Spleen (tissue), 11 donors: ENCODE data around the gene LSM14A. TPM values are rescaled to one million over a fixed set of nuclear protein-coding genes. Genes with fewer than 3 reads are reported as not detected.

Source experiments
- DNase-seq: peaks from one replicate; pipeline ENCODE4 v3.0.0-alpha.2; 2020
- H3K27ac ChIP-seq, 8 donors: fragments of 200-600 bp; sonication (generic) in 7 of 8; 1 replicate in 4 of 8; 2 replicates in 4 of 8; pipeline versions ENCODE4 v1.5.0 to v1.8.0; 2016 to 2021; ENCODE audit warnings: inconsistent platforms in 4 of 8, mild to moderate bottlenecking in 4 of 8, moderate library complexity in 1 of 8
- H3K27me3 ChIP-seq, 7 donors: fragments of 200-600 bp; sonication (generic) in 6 of 7; replicated peaks in 1 of 7; 1 replicate in 4 of 7; 2 replicates in 3 of 7; pipeline versions ENCODE4 v1.5.0 to v1.8.0; 2016 to 2021; ENCODE audit warnings: inconsistent platforms in 3 of 7, mild to moderate bottlenecking in 1 of 7
- H3K36me3 ChIP-seq, 6 donors: fragments of 200-600 bp; sonication (generic) in 5 of 6; 1 replicate in 4 of 6; 2 replicates in 2 of 6; pipeline versions ENCODE4 v1.5.0 to v1.8.0; 2016 to 2021; ENCODE audit warnings: inconsistent platforms in 2 of 6
- H3K4me1 ChIP-seq, 6 donors: fragments of 200-600 bp; sonication (generic) in 5 of 6; 1 replicate in 3 of 6; 2 replicates in 3 of 6; pipeline versions ENCODE4 v1.5.0 to v1.8.0; 2016 to 2021; ENCODE audit warnings: inconsistent platforms in 3 of 6
- H3K4me3 ChIP-seq, 8 donors: fragments of 200-600 bp; sonication (generic) in 7 of 8; 1 replicate in 4 of 8; 2 replicates in 4 of 8; pipeline versions ENCODE4 v1.5.0 to v1.8.0; 2016 to 2021; ENCODE audit warnings: inconsistent platforms in 4 of 8, mild to moderate bottlenecking in 4 of 8, moderate library complexity in 2 of 8
- H3K9me3 ChIP-seq, 8 donors: fragments of 200-600 bp; sonication (generic) in 7 of 8; 1 replicate in 4 of 8; 2 replicates in 4 of 8; pipeline versions ENCODE4 v1.5.0 to v1.8.0; 2016 to 2021; ENCODE audit warnings: inconsistent platforms in 4 of 8
- POLR2A ChIP-seq, 3 donors: fragments of 450-650 bp; IDR thresholded peaks; one replicate each; pipeline ENCODE4 v1.5.1; 2017; ENCODE audit warnings: antibody characterized with exemption in 3 of 3, mild to moderate bottlenecking in 1 of 3
- POLR2AphosphoS5 ChIP-seq, 3 donors: sonication (generic); formaldehyde crosslinking; IDR thresholded peaks; one replicate each; pipeline ENCODE4 v1.5.1; 2017; ENCODE audit warnings: antibody characterized with exemption in 3 of 3
- WGBS, 5 donors: extraction: QIAGEN DNeasy Blood & Tissue Kit in 3 of 5; methylation state at CpG; one replicate each; pipeline versions ENCODE4 v1.1.5 to v1.1.7; 2013 to 2018; 5-methylcytosine and 5-hydroxymethylcytosine counted together
- intact Hi-C: fragments of 100-400 bp; cut with DNase I; formaldehyde crosslinking; loops from one replicate; pipeline ENCODE4 v1.15.0; 2023; ENCODE audit warnings: low total_unique reads
- polyA plus RNA-seq, 3 donors: library from polyadenylated mRNA; stranded (reverse); fragments of 200-250 nt; gene quantifications; one replicate each; pipeline ENCODE4 v1.2.1, GENCODE V29; 2013
- total RNA-seq, 7 donors: library from RNA; depleted of rRNA in 3 of 7; stranded (reverse); fragments of >200 nt in 3 of 7; fragmentation: NEBNext Ultra II Directional in 4 of 7; extraction: Animal tissue kit (Norgen Biotek cat#: 25700) in 4 of 7; gene quantifications; one replicate each; pipeline versions ENCODE4 v1.1.0 to v1.2.1, GENCODE V29; 2016 to 2021
- TF ChIP-seq, protein P1 (sequence below), 11 experiments: fragments of 200-600 bp in 7 of 11; fragments of 450-650 bp in 4 of 11; sonication (generic) in 4 of 11; IDR thresholded peaks in 8 of 11; conservative IDR thresholded peaks in 3 of 11; 1 replicate in 7 of 11; 2 replicates in 4 of 11; pipeline versions ENCODE4 v1.4.0 to v1.8.0; 2016 to 2021; ENCODE audit warnings: antibody characterized with exemption in 11 of 11, inconsistent platforms in 4 of 11, mild to moderate bottlenecking in 1 of 11
- donor health status: healthy with polysubstance abuse.
- donor health status: DM: no; HTN: no; CAD: no; lungs with moderate emphysema.
- donor health status: DM: no; HTN: no; CAD: no.
- donor health status: Bipolar disorder and iron deficiency.
- donor health status: healthy.
- donor health status: DM: no; HTN: no; CAD: no.
- donor health status: DM: yes; HTN: yes; CAD: no.

The LSM14A gene
- total and polyA plus RNA-seq, 10 donors, result 46.8 to 187 (median 122) TPM

DNA sequence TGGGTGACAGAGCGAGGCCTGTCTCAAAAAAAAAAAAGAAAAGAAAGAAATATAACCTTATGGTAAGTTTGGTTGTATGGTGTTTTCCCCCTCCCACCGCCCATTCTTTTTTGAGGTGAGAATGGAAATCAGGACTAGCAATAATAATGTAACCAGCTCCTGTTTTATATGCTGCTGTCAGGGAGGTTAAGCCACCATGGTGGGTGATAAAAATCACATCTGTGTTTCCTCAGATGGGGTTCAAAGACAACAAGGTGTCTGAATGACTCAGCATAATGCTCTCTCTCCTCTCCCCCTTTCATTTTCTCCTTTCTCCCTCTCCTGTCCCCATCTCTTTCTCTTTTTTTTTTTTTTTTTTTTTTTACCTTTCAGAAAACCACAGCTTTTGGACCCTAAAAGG, 53.7 kb downstream of the LSM14A start:
- Histone ChIP-seq H3K4me3 (no peak overlapping the region), H3K27ac (peak overlapping the region in 2 of 8 donors; percentile 16 to 35), H3K4me1 (peaks cover 0 to 19% (median 3%) of the 10 kb centered on the region in 6 donors), H3K9me3 (no peaks in the 10 kb centered on the region), H3K36me3 (peaks cover 9 to 100% (median 85%) of the 10 kb centered on the region in 6 donors), H3K27me3 (no peaks in the 10 kb centered on the region)
- intact Hi-C loops, result no loop called here
- 77 to 93% (median 86%) methylated on average over 2 of the region's 2 CpGs for WGBS, 5 donors
- DNase-seq, result no peak
- TF ChIP-seq POLR2A (IDR thresholded peaks at IDR 0.05), result no peak
- TF ChIP-seq, protein P1, sequence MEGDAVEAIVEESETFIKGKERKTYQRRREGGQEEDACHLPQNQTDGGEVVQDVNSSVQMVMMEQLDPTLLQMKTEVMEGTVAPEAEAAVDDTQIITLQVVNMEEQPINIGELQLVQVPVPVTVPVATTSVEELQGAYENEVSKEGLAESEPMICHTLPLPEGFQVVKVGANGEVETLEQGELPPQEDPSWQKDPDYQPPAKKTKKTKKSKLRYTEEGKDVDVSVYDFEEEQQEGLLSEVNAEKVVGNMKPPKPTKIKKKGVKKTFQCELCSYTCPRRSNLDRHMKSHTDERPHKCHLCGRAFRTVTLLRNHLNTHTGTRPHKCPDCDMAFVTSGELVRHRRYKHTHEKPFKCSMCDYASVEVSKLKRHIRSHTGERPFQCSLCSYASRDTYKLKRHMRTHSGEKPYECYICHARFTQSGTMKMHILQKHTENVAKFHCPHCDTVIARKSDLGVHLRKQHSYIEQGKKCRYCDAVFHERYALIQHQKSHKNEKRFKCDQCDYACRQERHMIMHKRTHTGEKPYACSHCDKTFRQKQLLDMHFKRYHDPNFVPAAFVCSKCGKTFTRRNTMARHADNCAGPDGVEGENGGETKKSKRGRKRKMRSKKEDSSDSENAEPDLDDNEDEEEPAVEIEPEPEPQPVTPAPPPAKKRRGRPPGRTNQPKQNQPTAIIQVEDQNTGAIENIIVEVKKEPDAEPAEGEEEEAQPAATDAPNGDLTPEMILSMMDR (IDR thresholded peaks at IDR 0.05 in 8 of 11, conservative IDR thresholded peaks at IDR 0.05 in 3 of 11), result no peak
- no peak for TF ChIP-seq POLR2AphosphoS5 (IDR thresholded peaks at IDR 0.05)

DNA sequence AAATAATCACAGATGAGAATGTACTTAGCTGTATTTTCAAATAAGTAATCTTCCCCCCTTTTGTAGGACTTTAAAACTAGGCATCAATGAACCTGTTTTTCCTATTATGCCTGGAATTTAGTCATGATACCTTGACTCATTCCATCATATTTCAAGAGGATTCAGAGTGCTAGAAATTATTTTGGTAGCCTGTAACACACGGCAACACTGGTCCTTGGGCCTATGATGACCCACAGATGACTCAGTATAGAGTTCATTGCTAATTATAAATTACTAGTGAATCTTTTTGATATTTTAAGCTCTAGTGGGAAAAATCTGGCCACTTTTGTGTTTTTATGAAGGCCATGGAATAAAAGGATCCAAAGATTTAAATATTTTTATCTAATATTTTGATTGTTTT, 56.0 kb downstream of the LSM14A start:
- WGBS, 5 donors, result 84 to 100% (median 89%) methylated on average over 1 of the region's 1 CpG
- Histone ChIP-seq H3K36me3 (peaks cover 0 to 84% (median 63%) of the 10 kb centered on the region in 6 donors), H3K4me3 (no peak overlapping the region), H3K27ac (no peak overlapping the region), H3K4me1 (peaks cover 0 to 31% (median 5%) of the 10 kb centered on the region in 6 donors), H3K9me3 (no peaks in the 10 kb centered on the region), H3K27me3 (no peaks in the 10 kb centered on the region)
- intact Hi-C loops, result no loop called here
- DNase-seq, result no peak
- TF ChIP-seq, protein P1 (IDR thresholded peaks at IDR 0.05 in 8 of 11, conservative IDR thresholded peaks at IDR 0.05 in 3 of 11), result no peak
- TF ChIP-seq POLR2A (IDR thresholded peaks at IDR 0.05) (no peak), POLR2AphosphoS5 (IDR thresholded peaks at IDR 0.05) (no peak)

- no peak overlapping the region for H3K27ac ChIP-seq
- no peaks in the 10 kb centered on the region for H3K27me3 ChIP-seq
- DNase-seq, result no peak
- peaks cover 0 to 32% (median 5%) of the 10 kb centered on the region in 6 donors for H3K4me1 ChIP-seq
- no peak overlapping the region for H3K4me3 ChIP-seq
- no peaks in the 10 kb centered on the region for H3K9me3 ChIP-seq
- WGBS, 5 donors, result 95 to 99% (median 97%) methylated on average over 3 of the region's 3 CpGs
- intact Hi-C loops, result no loop called here
- H3K36me3 ChIP-seq, result peaks cover 0 to 80% (median 59%) of the 10 kb centered on the region in 6 donors
- TF ChIP-seq POLR2A (IDR thresholded peaks at IDR 0.05) (no peak), POLR2AphosphoS5 (IDR thresholded peaks at IDR 0.05) (no peak)
- TF ChIP-seq, protein P1 (IDR thresholded peaks at IDR 0.05 in 8 of 11, conservative IDR thresholded peaks at IDR 0.05 in 3 of 11), result no peak
Measured at GRCh38 chr19:34228762-34229161, 56.5 kb downstream of the LSM14A start.

- Histone ChIP-seq H3K27me3 (no peaks in the 10 kb centered on the region), H3K9me3 (no peaks in the 10 kb centered on the region), H3K36me3 (peaks cover 0 to 70% (median 50%) of the 10 kb centered on the region in 6 donors), H3K27ac (no peak overlapping the region), H3K4me3 (no peak overlapping the region), H3K4me1 (peaks cover 0 to 27% (median 4%) of the 10 kb centered on the region in 6 donors)
- TF ChIP-seq POLR2AphosphoS5 (IDR thresholded peaks at IDR 0.05) (peak in 1 of 3 donors; percentile 35), POLR2A (IDR thresholded peaks at IDR 0.05) (no peak)
- DNase-seq, result no peak
- intact Hi-C loops, result no loop called here
- 87 to 95% (median 90%) methylated on average over 4 of the region's 4 CpGs for WGBS, 5 donors
Measured at GRCh38 chr19:34229721-34230120, 57.4 kb downstream of the LSM14A start.
